ENCODE results near the gene TBC1D22A. TPM values are rescaled to one million over a fixed set of nuclear protein-coding genes. Genes with fewer than 3 reads are reported as not detected.

Gene TBC1D22A
- total and polyA plus RNA-seq, 2 donors (not counting 3 experiments of a cell fraction or from before 2014, with no cell fraction given), result 26.1 to 32.4 TPM

DNA sequence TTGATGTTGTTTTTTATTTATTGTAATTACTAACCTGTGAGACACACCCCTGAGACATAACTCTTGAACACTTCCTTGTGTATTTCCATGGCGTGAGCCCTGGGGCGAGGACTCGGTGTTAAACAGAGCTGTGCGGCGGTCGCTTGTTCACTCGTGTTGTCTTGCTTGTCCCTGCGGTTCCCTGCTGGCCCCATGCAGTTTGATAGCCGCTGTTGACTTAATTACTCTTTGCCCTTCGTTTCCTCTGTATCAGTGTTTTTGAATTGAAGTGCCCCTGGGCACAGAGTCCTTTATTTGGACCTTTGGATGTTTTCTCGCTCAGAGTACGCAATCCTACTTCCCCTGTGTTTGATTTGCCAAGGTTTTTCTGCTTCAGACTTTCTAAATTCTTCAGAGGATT is 52.7 kb downstream of the TBC1D22A start:
- H3K9ac ChIP-seq (replicated peaks; ENCODE audit: extremely low read depth, insufficient read depth, low read length), result no peak overlapping the region
- peaks cover 17% of the 10 kb centered on the region for H3K79me2 ChIP-seq (ENCODE audit: control insufficient read depth, insufficient read depth, low read length)
- H3K4me2 ChIP-seq (ENCODE audit: insufficient read depth, low read length), result no peak overlapping the region
- dilution Hi-C loops (cut with MboI; ENCODE audit: extremely low pct_ligation_motif_present, low sequenced_read_pairs), result no loop called here
- no peak overlapping the region for H3K4me3 ChIP-seq (replicated peaks in 1 of 3; ENCODE audit: insufficient read depth in 1 of 3, low read depth in 1 of 3, low read length in 3 of 3)
- no peaks in the 10 kb centered on the region for H3K9me3 ChIP-seq (replicated peaks; ENCODE audit: control insufficient read depth, insufficient read depth, low read length)
- H3K9me1 ChIP-seq (replicated peaks; ENCODE audit: control insufficient read depth, extremely low read depth, insufficient read depth, low read length), result no peaks in the 10 kb centered on the region
- BruUV-seq (replicated peaks), result no TSS peak
- H2AFZ ChIP-seq (ENCODE audit: low read depth, low read length), result no peak overlapping the region
- ChIA-PET POLR2A (no interaction called here), CTCF (interaction anchor here (1.0 to 2.1 kb wide), 2 partner anchors 11 to 12 kb away, joined by 3 to 11 read pairs; no protein-coding TSS in a partner anchor)
- FAIRE-seq, result no peak
- H3K36me3 ChIP-seq (ENCODE audit: control insufficient read depth in 2 of 2, extremely low read depth in 1 of 2, insufficient read depth in 2 of 2, low read length in 2 of 2), result no peaks in the 10 kb centered on the region
- peaks cover 24% of the 10 kb centered on the region for H3K4me1 ChIP-seq (ENCODE audit: control insufficient read depth, extremely low read depth, insufficient read depth, low read length)
- TF ChIP-seq GATA2 (IDR thresholded peaks at IDR 0.05; ENCODE audit: insufficient read depth, insufficient read length, low read depth, low read length), result no peak
- TF ChIP-seq, protein P1, sequence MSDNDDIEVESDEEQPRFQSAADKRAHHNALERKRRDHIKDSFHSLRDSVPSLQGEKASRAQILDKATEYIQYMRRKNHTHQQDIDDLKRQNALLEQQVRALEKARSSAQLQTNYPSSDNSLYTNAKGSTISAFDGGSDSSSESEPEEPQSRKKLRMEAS (IDR thresholded peaks at IDR 0.05; ENCODE audit: insufficient read depth, insufficient read length), result no peak
- TF ChIP-seq EZH2 (IDR thresholded peaks at IDR 0.05; ENCODE audit: borderline replicate concordance, low read depth, low read length, severe bottlenecking), result no peak
- no peak for TF ChIP-seq FOS (IDR thresholded peaks at IDR 0.05; ENCODE audit: borderline replicate concordance, insufficient read depth, low read length)
- no peak for TF ChIP-seq POLR2A (IDR thresholded peaks at IDR 0.05; ENCODE audit: low read depth, low read length)
- no peak for TF ChIP-seq POLR2AphosphoS5 (IDR thresholded peaks at IDR 0.05; ENCODE audit: insufficient read depth, low read depth, low read length)
- TF ChIP-seq MYC (IDR thresholded peaks at IDR 0.05; ENCODE audit: low read depth, low read length), result no peak
- TF ChIP-seq, protein P2, sequence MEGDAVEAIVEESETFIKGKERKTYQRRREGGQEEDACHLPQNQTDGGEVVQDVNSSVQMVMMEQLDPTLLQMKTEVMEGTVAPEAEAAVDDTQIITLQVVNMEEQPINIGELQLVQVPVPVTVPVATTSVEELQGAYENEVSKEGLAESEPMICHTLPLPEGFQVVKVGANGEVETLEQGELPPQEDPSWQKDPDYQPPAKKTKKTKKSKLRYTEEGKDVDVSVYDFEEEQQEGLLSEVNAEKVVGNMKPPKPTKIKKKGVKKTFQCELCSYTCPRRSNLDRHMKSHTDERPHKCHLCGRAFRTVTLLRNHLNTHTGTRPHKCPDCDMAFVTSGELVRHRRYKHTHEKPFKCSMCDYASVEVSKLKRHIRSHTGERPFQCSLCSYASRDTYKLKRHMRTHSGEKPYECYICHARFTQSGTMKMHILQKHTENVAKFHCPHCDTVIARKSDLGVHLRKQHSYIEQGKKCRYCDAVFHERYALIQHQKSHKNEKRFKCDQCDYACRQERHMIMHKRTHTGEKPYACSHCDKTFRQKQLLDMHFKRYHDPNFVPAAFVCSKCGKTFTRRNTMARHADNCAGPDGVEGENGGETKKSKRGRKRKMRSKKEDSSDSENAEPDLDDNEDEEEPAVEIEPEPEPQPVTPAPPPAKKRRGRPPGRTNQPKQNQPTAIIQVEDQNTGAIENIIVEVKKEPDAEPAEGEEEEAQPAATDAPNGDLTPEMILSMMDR (IDR thresholded peaks at IDR 0.05; ENCODE audit: extremely low read depth in 1 of 2, insufficient read depth in 1 of 2, low read depth in 1 of 2, low read length in 2 of 2), result no peak
- no peak for TF ChIP-seq JUN (IDR thresholded peaks at IDR 0.05; ENCODE audit: borderline replicate concordance, insufficient read depth, insufficient read length, low read depth)
- H3K27me3 ChIP-seq (ENCODE audit: control insufficient read depth in 2 of 2, insufficient read depth in 2 of 2, low read length in 2 of 2), result no peaks in the 10 kb centered on the region
- no peak for DNase-seq (ENCODE audit: low read depth, low spot score)
- intact Hi-C loops (cut with micrococcal nuclease), result no loop called here
- H3K27ac ChIP-seq (ENCODE audit: insufficient read depth, low read depth, low read length), result no peak overlapping the region
- no peaks in the 10 kb centered on the region for H4K20me1 ChIP-seq (replicated peaks; ENCODE audit: control insufficient read depth, extremely low read depth, insufficient read depth, low read length)
